NOMO-1 (cell line): ENCODE data around the gene A4GNT.
"Not testable (repeated sequence)": the region's sequence is repeated elsewhere in the genome, so short reads cannot be mapped to it uniquely, and the experiment has no call there.

Experiments used
- DNase-seq, 2 experiments: peaks; one replicate each; lab custom pipeline; 2025; ENCODE audit not compliant: unreplicated experiment in 2 of 2; lab: John Stamatoyannopoulos, UW

The A4GNT gene

GRCh38 chr3:138132239-138132638, at the start of gene A4GNT:
A4GNT (minus strand) TSS chr3:138132390; CDS start chr3:138131256, 1,134 bp downstream.
- no peak for DNase-seq

- DNase-seq, result peak; percentile 50 to 74
Observed at GRCh38 chr3:138180375-138181029, 48.3 kb upstream of the A4GNT start.

DNA sequence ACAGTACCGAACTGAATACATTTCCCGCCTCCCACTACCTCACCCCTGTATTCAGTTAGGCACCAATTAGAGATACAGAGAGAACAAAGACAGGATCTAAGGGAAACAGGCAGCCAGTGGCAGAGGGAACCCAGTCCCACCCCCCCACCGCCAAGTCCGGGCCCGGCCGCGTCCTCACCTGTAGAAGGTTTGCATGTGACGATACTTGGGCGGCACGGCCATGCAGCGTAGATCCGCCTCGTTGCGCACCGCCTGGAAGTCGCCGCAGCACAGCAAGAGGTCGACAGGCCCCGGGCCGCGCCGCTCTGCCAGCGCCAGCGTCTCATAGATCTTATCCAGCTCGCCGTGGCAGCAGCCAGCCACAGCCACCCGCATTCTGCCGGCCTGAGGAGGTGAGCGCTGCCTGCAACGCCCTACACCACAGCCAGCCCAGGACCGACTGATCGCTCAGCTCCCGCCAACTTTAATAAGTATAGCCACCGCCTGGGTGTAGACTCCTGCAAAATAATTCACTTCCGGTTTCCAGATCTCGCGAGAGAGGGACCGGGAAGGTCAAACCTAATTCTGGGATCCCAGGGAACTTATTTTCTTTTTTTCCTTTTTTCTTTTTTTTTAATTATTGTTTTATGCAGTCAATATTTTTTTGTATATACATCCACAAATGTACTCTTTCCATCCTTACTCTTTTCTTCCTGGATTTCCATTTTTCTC, 42.4 kb upstream of the A4GNT start, which contains the start of gene DBR1:
TSS of gene DBR1 (minus strand) at position 501 of the 711 bp plus-strand sequence. CDS start at position 375, 126 bp downstream.
- DNase-seq, result peak; percentile 84 to 93

DNA sequence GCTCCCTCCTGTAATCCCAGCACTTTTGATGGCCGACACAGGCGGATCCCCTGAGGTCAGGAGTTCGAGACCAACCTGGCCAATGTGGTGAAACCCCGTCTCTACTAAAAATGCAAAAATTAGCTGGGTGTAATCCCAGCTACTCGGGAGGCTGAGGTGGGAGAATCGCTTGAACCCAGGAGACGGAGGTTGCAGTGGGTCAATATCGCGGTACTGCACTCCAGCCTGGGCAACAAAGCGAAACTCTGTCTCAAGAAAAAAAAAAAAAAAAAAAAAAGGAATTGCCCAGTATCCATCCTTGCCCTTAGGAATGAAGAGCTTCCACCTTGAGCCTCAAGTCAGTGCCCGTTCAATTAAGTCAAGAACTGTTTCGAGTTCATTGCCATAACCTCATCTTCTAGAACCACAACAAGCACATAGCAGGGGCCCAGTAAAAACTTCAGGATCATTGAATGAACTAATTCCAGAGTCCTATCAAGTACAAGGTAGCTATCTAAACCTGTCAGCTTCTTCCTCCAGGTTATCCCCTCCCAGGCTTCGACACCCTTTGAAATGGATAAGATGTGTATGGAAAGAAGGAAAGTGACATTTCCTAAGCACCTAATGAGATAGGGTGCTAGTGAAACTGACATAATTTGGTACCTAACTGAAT, 41.7 kb upstream of the A4GNT start:
- peak in 1 of 2 experiments; percentile 49 for DNase-seq

DNA sequence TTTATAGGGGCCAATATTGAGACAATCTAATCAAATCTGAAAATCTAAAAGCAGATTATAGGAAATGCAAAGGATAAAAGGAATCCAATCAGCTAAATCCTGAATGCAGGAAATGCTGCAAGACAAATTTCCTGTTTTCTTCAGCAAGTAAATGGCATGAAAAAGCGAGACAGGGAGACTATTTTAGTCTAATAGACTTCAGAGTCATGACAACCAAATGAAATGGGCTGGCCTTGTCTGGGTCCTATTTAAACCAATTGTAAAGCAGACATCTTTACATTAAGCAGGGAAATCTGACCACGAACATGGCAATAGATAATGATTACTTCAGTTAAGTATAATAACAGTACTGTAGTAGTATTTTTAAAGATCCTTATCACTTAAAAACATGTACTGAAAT, 40.4 kb upstream of the A4GNT start:
- no peak for DNase-seq

DNA sequence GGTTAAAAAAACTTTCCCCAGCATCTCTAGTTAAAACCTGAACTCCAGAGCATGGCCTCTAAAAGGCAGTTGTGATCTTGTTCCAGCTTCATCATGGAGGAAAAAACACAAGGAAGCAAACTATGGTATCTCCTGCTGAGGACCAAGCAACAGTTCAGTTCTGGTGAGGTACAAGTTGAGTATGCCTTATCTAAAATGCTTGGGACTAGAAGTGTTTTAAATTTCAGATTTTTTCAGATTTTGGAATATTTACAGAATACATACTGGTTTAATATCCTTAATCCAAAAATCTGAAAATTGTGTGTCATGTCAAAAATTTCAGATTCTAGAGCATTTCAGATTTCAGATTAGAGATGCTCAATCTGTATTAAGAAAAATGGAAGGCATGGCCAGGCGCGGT, 32.9 kb upstream of the A4GNT start:
- DNase-seq, result no peak

- no peak for DNase-seq
Observed at GRCh38 chr3:138157743-138158142, 25.6 kb upstream of the A4GNT start.

DNA sequence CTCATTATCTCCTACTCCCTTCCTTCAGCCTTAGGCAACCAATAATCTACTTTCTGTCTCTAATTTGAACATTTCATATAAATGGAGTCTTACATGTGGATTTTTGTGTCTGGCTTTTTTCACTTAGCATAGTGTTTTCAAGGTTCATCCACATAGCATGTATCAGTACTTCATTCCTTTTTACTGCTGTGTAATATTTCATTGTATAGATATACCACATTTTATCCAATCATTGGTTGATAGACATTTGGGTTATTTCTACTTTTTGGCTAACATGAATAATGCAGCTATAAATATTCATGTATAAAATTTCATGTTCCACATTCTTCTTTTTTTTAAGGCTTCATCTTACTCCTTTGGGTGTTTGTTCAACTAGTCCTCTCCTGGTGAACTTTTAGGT, 22.3 kb upstream of the A4GNT start:
- DNase-seq, result no peak

DNA sequence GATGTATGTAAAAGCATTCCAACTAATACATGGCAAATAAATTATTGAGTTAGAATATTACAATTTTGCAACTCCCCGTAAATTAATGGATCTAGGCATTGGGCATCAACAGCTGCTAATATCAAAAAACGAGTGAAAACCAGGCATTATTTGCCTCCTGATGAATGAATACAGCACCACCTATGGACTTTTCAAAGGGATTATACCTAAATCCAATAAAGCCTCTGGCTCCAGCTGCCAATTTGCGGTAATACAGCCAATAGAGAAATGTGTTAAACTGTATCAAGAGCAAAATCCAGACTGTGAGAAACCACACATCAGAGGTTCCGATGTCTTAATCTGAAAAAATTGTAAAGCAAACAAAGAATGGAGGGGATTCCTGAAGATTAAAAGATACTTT, 16.3 kb upstream of the A4GNT start:
- DNase-seq, result peak in 1 of 2 experiments; percentile 30

GRCh38 chr3:138142181-138142580, 10.0 kb upstream of the A4GNT start:
- DNase-seq, result not testable (repeated sequence)

DNA sequence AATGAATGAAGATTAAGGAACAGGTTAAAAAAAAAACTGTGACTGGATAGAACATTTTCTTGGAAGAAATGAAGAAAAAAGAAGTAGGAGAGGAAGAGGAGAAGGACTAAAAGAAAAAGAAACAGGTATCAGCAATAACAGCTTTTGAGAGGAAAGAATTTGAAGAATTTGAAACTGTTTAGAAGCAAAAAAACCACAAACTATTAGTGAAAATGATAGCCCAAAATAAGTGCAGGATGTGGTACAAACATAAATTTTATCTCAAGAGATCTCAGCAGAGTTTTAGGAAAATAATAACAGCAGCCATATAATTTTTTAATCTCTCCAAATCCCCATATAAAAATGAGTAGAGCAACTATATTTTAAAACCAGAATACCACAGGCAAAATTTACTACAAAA, 8.8 kb upstream of the A4GNT start:
- DNase-seq, result no peak

GRCh38 chr3:138139691-138140090, 7.5 kb upstream of the A4GNT start:
- peak; percentile 7 to 68 for DNase-seq

- DNase-seq, result peak; percentile 85 to 88
Observed at GRCh38 chr3:138137861-138138260, 5.7 kb upstream of the A4GNT start.

- peak; percentile 22 to 62 for DNase-seq
Observed at GRCh38 chr3:138136201-138136600, 4.0 kb upstream of the A4GNT start.

DNA sequence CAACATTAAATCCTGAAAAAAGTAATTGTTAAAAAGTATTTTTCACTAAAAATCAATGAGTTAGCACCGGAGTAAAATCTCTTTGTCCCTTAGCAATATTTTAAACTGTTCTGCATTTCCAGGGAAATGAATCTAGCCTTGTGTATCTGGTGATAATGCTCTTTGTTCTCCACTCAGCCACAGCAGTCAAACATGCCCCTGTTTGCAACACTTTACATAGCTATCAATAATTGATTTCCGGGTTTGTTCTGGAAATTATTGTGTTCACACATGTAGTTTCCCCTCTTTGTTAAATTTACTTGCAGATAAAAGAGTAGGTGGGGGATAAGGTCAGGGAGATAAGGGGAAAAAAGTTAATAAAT, 3.6 kb upstream of the A4GNT start:
- DNase-seq, result no peak

DNA sequence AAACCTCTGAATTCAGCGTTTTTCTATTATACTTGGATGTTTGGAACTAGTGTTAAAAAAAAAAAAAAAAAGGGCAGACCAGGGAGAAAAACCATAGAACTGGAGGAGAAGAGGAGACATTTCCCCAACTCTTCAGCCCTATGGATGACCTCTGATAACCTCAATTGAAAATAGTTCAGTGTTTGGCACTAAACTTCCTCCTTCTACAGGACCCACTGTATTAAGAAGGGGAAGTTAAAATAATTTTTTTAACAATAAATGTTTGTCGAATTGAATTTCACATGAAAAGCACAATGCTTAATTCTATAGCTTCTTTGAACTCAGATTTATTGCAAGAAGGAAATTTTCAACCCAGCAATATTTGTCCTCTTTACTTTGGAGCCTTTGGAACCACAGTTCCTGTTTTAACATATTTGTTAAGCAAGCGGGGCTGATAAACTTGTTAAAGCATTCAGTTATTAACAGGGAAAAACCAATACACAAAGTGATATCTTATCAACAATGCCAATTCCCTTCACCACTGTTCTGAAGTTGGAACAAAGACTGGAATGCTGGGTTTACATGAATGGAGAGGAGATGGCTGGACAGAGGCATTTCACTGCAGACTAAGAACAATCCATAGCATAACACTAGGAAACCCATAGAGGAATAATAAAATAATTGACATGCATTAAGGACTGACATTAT, 3.1 kb upstream of the A4GNT start:
- peak; percentile 60 to 90 for DNase-seq

DNA sequence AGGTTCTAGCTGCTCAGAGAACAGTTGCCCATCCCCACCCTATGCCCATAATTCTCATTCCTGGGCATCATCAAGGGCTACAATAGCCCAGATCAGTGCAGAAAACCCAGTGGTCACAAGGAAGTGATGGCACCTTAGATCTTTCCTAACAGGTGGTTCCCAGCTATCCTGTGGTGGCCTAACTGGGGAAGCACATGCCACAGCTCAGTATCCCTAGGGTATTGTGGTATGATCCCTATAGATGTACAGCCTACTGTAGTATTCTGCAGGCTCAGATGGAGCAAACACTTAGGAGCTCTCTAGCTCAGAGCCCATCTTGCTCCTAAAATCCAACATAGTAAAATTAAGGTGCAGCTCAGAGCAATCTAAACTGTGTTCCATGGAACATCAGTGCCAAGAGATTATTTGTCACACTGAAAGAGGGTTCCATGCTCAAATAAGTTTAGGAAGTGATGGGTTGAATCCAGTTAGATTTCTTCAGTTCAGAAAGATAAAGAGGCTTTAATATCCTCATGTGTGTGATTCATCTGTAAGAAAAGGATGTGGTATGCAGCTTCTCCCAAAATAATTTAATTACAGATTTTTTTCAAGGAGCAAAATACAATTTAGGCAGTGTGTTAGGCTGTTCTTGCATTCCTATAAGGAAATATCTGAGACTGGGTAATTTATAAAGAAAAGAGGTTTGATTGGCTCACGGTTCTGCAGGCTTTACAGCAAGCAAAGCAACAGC, 4.4 kb downstream of the A4GNT start:
- DNase-seq, result no peak

DNA sequence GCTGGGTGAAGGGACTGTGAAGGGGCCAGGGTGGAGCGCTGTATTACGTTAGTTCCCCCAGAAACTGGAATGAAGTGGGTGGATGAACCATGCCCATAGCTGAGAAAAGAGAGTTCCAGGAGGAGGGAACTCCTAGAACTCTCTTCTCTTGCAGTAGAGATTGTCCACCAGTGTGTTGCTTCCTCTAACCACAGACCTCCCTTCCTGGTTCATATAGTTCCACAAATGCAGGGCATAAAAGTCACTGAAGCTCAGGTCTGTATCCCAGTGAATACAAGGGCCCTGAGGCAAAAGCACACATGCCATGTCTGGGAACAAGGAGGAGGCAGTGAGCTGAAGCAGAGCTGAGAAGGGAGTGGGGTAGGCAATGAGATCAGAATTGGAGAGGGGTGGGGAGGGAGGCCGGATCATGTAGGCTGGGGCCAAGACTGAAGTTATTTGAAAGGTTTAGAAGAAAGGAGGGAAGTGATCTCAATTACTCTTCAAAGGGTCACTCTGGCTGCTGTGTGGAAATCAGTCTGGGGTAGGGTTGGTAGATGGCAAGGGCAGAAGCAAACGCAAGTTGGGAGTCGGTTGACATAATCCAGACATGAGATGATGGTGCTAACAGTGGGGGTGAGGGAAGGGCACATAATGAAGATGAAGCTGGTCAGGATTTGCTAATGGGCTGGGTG, 6.5 kb downstream of the A4GNT start:
- peak; percentile 79 to 84 for DNase-seq

DNA sequence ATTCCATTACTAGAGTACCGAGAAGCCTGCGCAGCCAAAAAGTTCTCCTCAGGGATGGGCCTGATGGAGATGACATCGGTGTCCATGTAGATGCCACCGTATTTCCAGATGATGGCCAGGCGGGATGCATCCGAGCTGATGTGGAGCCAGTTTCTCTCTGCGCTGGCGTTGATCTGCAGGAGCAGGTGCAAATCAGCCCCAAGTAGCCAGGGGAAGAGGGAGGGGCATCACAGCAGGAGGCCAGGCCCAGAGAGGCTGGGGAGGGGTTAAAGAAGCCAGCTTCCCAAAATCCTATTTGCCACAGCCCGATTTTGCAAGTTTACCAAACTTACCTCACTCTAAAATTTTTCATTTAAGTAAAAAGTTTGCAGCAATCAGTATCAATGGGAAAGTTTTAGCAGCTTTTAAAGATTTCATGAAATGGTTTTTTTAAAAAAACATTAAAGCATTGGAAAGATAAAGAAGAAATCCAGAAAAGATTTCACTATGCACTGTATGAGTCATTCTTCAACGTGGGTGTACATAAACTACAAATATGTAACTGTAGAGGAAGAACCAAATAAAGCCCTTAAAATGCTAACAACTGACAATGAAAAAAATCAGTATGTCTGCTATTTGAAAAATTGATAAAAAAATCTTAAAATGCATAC, 7.4 kb downstream of the A4GNT start:
- peak; percentile 13 to 38 for DNase-seq
